Measurements from ENCODE around the gene RPL27A. TPM values are rescaled to one million over a fixed set of nuclear protein-coding genes. Genes with fewer than 3 reads are reported as not detected.

RPL27A gene
- polyA plus RNA-seq, 1 of the 3 experiments (the other 2 are of a cell fraction) = 1,162 TPM

GRCh38 chr11:8720352-8720751, 37.8 kb downstream of the RPL27A start:
- H3F3A ChIP-seq (replicated peaks; ENCODE audit: insufficient read depth) = peaks cover 30% of the 10 kb centered on the region
- POLR2A ChIA-PET = no interaction called here
- TF ChIP-seq RFX5 (IDR thresholded peaks at IDR 0.05; ENCODE audit: low read length) = no peak
- no peak for TF ChIP-seq TAF1 (IDR thresholded peaks at IDR 0.05; ENCODE audit: borderline replicate concordance, low read depth, low read length)
- no peak for TF ChIP-seq FOSL2 (IDR thresholded peaks at IDR 0.05; ENCODE audit: borderline replicate concordance, low read depth)
- no peak for TF ChIP-seq YY1 (IDR thresholded peaks at IDR 0.05; ENCODE audit: low read depth)
- no peak for TF ChIP-seq MAX (IDR thresholded peaks at IDR 0.05; ENCODE audit: low read depth)
- no peak for TF ChIP-seq ZBTB33 (IDR thresholded peaks at IDR 0.05; ENCODE audit: borderline replicate concordance, low read depth)
- no peak for TF ChIP-seq GABPA (IDR thresholded peaks at IDR 0.05; ENCODE audit: low read depth)
- no peak for DNase-seq
- H3K79me2 ChIP-seq (ENCODE audit: insufficient read depth) = peaks cover 37% of the 10 kb centered on the region
- H3K4me1 ChIP-seq (ENCODE audit: control insufficient read depth in 1 of 2, insufficient read depth in 2 of 2, low read depth in 1 of 2, low read length in 1 of 2) = peaks cover 29 to 57% of the 10 kb centered on the region in 2 experiments; a peak in 3 of 4 replicates
- CTCF ChIA-PET = interaction anchor here (0.9 kb wide), 1 partner anchor 90 kb away, joined by 4 read pairs; a partner anchor contains a TSS
- peak overlapping the region; percentile 56; the same call in 1 of the 2 replicates for H3K9ac ChIP-seq
- peaks cover 7 to 17% of the 10 kb centered on the region in 2 experiments for H3K36me3 ChIP-seq (replicated peaks in 1 of 2; ENCODE audit: control insufficient read depth in 1 of 2, insufficient read depth in 2 of 2, low read length in 1 of 2)
- H4K20me1 ChIP-seq (ENCODE audit: insufficient read depth) = no peaks in the 10 kb centered on the region
- no peaks in the 10 kb centered on the region for H3K9me2 ChIP-seq
- H2AFZ ChIP-seq (ENCODE audit: low read depth) = no peak overlapping the region
- no peaks in the 10 kb centered on the region for H3K9me3 ChIP-seq
- peak overlapping the region; percentile 80 to 96 for H3K27ac ChIP-seq (ENCODE audit: low read depth in 2 of 2, low read length in 1 of 2)
- no peaks in the 10 kb centered on the region for H3K27me3 ChIP-seq (ENCODE audit: insufficient read depth)
- H3K4me2 ChIP-seq = peak overlapping the region; percentile 80; the same call in 1 of the 2 replicates
- no peak overlapping the region for H3K4me3 ChIP-seq (ENCODE audit: low read depth in 2 of 2, low read length in 1 of 2)
- WGBS (ENCODE audit: low lambda C conversion rate) = 53% methylated on average over 3 of the region's 3 CpGs

- Histone ChIP-seq H3K4me1 (ENCODE audit: control insufficient read depth in 1 of 2, insufficient read depth in 2 of 2, low read depth in 1 of 2, low read length in 1 of 2) (peaks cover 29 to 57% of the 10 kb centered on the region in 2 experiments; a peak in 3 of 4 replicates), H3K4me3 (ENCODE audit: low read depth in 2 of 2, low read length in 1 of 2) (no peak overlapping the region), H3K9me3 (no peaks in the 10 kb centered on the region), H3K27ac (ENCODE audit: low read depth in 2 of 2, low read length in 1 of 2) (peak overlapping the region; percentile 80 to 96), H3F3A (replicated peaks; ENCODE audit: insufficient read depth) (peaks cover 30% of the 10 kb centered on the region), H4K20me1 (ENCODE audit: insufficient read depth) (no peaks in the 10 kb centered on the region), H3K36me3 (replicated peaks in 1 of 2; ENCODE audit: control insufficient read depth in 1 of 2, insufficient read depth in 2 of 2, low read length in 1 of 2) (peaks cover 11 to 16% of the 10 kb centered on the region in 2 experiments), H3K9me2 (no peaks in the 10 kb centered on the region), H3K9ac (peak overlapping the region; percentile 56; the same call in 1 of the 2 replicates), H3K27me3 (ENCODE audit: insufficient read depth) (no peaks in the 10 kb centered on the region), H2AFZ (ENCODE audit: low read depth) (no peak overlapping the region), H3K79me2 (ENCODE audit: insufficient read depth) (peaks cover 30% of the 10 kb centered on the region), H3K4me2 (peak overlapping the region; percentile 80; the same call in 1 of the 2 replicates)
- WGBS (ENCODE audit: low lambda C conversion rate) = 95% methylated on average over 4 of the region's 5 CpGs
- TF ChIP-seq FOXJ3 (CRISPR knock-in tag; IDR thresholded peaks at IDR 0.05) = no peak
- TF ChIP-seq SIN3A (IDR thresholded peaks at IDR 0.05; ENCODE audit: borderline replicate concordance, low read depth, low read length) = no peak
- TF ChIP-seq TCF12 (IDR thresholded peaks at IDR 0.05) = no peak
- TF ChIP-seq MXI1 (IDR thresholded peaks at IDR 0.05; ENCODE audit: low read depth, low read length) = no peak
- no peak for TF ChIP-seq RXRA (IDR thresholded peaks at IDR 0.05; ENCODE audit: borderline replicate concordance, low read depth)
- TF ChIP-seq FOXM1 (IDR thresholded peaks at IDR 0.05; ENCODE audit: low read depth) = no peak
- TF ChIP-seq GATA2 (CRISPR knock-in tag; IDR thresholded peaks at IDR 0.05) = no peak
- TF ChIP-seq MAX (IDR thresholded peaks at IDR 0.05; ENCODE audit: low read depth) = no peak
- TF ChIP-seq USF1 (IDR thresholded peaks at IDR 0.05; ENCODE audit: borderline replicate concordance, low read depth) = no peak
- no peak for TF ChIP-seq IRF3 (IDR thresholded peaks at IDR 0.05; ENCODE audit: low read depth, low read length)
- TF ChIP-seq MEF2A (IDR thresholded peaks at IDR 0.05; ENCODE audit: borderline replicate concordance, low read depth) = no peak
- TF ChIP-seq GABPA (IDR thresholded peaks at IDR 0.05; ENCODE audit: low read depth) = no peak
- no peak for TF ChIP-seq TAF1 (IDR thresholded peaks at IDR 0.05; ENCODE audit: borderline replicate concordance, low read depth, low read length)
- TF ChIP-seq NRF1 (IDR thresholded peaks at IDR 0.05; ENCODE audit: low read depth, low read length) = no peak
- TF ChIP-seq TEAD4 (IDR thresholded peaks at IDR 0.05; ENCODE audit: borderline replicate concordance, insufficient read depth) = no peak
- CTCF ChIA-PET = interaction anchor here (0.9 kb wide), 1 partner anchor 89 kb away, joined by 4 read pairs; a partner anchor contains a TSS
- DNase-seq = no peak
- POLR2A ChIA-PET = no interaction called here
Observed at GRCh38 chr11:8720868-8721608, 38.4 kb downstream of the RPL27A start.
